Hepatocyte (in vitro differentiated cells): ENCODE measurements around the gene SPECC1. TPM values are rescaled to one million over a fixed set of nuclear protein-coding genes. Genes with fewer than 3 reads are reported as not detected.

Experiments
- DNase-seq: peaks from one replicate; pipeline ENCODE4 v3.0.0-alpha.2; 2016; ENCODE audit warnings: low spot score
- H2AFZ ChIP-seq: fragments of 200-600 bp; sonication (generic); 2 replicates; pipeline ENCODE4 v1.6.0; 2016; ENCODE audit warnings: antibody characterized with exemption, mild to moderate bottlenecking
- H3K27ac ChIP-seq: fragments of 200-600 bp; sonication (generic); 2 replicates; pipeline ENCODE4 v1.5.1; 2016; ENCODE audit warnings: mild to moderate bottlenecking
- H3K27me3 ChIP-seq: fragments of 200-600 bp; sonication (generic); 2 replicates; pipeline ENCODE4 v1.6.1; 2016
- H3K36me3 ChIP-seq: fragments of 200-600 bp; sonication (generic); replicated peaks from 2 replicates; pipeline ENCODE4 v1.5.1; 2016; ENCODE audit warnings: low read depth; ENCODE audit not compliant: insufficient read depth
- H3K4me1 ChIP-seq: fragments of 200-600 bp; sonication (generic); 2 replicates; pipeline ENCODE4 v1.5.1; 2016; ENCODE audit warnings: mild to moderate bottlenecking, moderate library complexity; ENCODE audit not compliant: insufficient read depth
- H3K4me2 ChIP-seq: fragments of 200-600 bp; sonication (generic); 2 replicates; pipeline ENCODE4 v1.6.0; 2016
- H3K4me3 ChIP-seq: fragments of 200-600 bp; sonication (generic); 2 replicates; pipeline ENCODE4 v1.5.1; 2016; ENCODE audit warnings: mild to moderate bottlenecking
- H3K79me2 ChIP-seq: fragments of 200-600 bp; sonication (generic); 2 replicates; pipeline ENCODE4 v1.6.0; 2017; ENCODE audit warnings: mild to moderate bottlenecking
- H3K9me2 ChIP-seq: fragments of 200-600 bp; sonication (generic); replicated peaks from 2 replicates; pipeline ENCODE4 v1.6.0; 2017; ENCODE audit warnings: mild to moderate bottlenecking; ENCODE audit not compliant: insufficient read depth
- H3K9me3 ChIP-seq: fragments of 200-600 bp; sonication (generic); 2 replicates; pipeline ENCODE4 v1.5.1; 2016; ENCODE audit warnings: low read depth, mild to moderate bottlenecking
- H4K20me1 ChIP-seq: fragments of 200-600 bp; sonication (generic); 2 replicates; pipeline ENCODE4 v1.6.0; 2016; ENCODE audit warnings: mild to moderate bottlenecking; ENCODE audit not compliant: insufficient read depth, poor library complexity, severe bottlenecking
- EZH2 ChIP-seq: fragments of 200-600 bp; sonication (generic); IDR thresholded peaks from 2 replicates; pipeline ENCODE4 v1.6.1; 2016; ENCODE audit warnings: antibody characterized with exemption, mild to moderate bottlenecking, borderline replicate concordance
- EZH2phosphoT487 ChIP-seq: fragments of 200-600 bp; sonication (generic); IDR thresholded peaks from one replicate; pipeline ENCODE4 v1.6.1; 2018; ENCODE audit warnings: antibody characterized with exemption, mild to moderate bottlenecking, low read depth, moderate library complexity; ENCODE audit not compliant: unreplicated experiment, severe bottlenecking
- WGBS: methylation state at CpG from one replicate; pipeline ENCODE4 v1.1.6; 2016; ENCODE audit warnings: low lambda C conversion rate; ENCODE audit errors: missing lambda C conversion rate; 5-methylcytosine and 5-hydroxymethylcytosine counted together
- polyA plus RNA-seq: library from polyadenylated mRNA; unstranded; fragments of >200 nt; fragmentation: Nextera tagmentation; extraction: Ambion mirVana; gene quantifications from 2 replicates; pipeline ENCODE4 v1.2.1, GENCODE V29; 2016
- total RNA-seq: library from RNA; depleted of rRNA; stranded (reverse); fragments of >200 nt; gene quantifications from 2 replicates; pipeline ENCODE4 v1.2.3, GENCODE V29; 2014
- TF ChIP-seq, protein P1 (sequence below): fragments of 200-600 bp; sonication (generic); IDR thresholded peaks from 2 replicates; pipeline ENCODE4 v1.5.1; 2016; ENCODE audit warnings: antibody characterized with exemption, mild to moderate bottlenecking; ENCODE audit not compliant: poor library complexity

The SPECC1 gene
- total and polyA plus RNA-seq, 2 experiments from 2014 or later, result 20.4 to 57.5 TPM

DNA sequence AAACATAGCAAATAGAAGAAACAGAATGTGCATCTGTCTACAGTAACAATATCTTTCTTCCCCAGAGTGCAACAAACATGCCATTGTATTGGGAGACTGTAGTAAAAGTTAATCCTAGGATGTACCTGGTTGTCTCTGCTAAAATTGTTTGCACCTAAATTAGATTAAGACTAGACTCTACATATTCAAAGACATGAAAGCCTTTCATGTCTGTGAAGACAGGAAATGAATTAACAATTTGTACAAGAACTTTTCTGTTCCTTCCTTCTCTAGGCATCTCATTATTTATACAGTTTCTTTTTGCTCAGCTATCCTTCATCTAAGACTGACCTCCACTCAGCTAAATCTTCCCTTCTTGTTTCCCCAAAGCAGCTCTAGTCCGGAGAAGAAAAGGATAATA lies 237.5 kb downstream of the SPECC1 start:
- Histone ChIP-seq H3K27me3 (no peaks in the 10 kb centered on the region), H3K79me2 (no peaks in the 10 kb centered on the region), H3K36me3 (no peaks in the 10 kb centered on the region), H3K9me3 (no peaks in the 10 kb centered on the region), H2AFZ (no peak overlapping the region), H3K9me2 (no peaks in the 10 kb centered on the region), H3K4me2 (no peak overlapping the region), H3K4me1 (no peaks in the 10 kb centered on the region), H4K20me1 (no peaks in the 10 kb centered on the region), H3K4me3 (no peak overlapping the region), H3K27ac (no peak overlapping the region)
- DNase-seq, result no peak
- WGBS, result 96% methylated on average over 1 of the region's 1 CpG
- TF ChIP-seq EZH2 (no peak), EZH2phosphoT487 (no peak)
- TF ChIP-seq, protein P1, sequence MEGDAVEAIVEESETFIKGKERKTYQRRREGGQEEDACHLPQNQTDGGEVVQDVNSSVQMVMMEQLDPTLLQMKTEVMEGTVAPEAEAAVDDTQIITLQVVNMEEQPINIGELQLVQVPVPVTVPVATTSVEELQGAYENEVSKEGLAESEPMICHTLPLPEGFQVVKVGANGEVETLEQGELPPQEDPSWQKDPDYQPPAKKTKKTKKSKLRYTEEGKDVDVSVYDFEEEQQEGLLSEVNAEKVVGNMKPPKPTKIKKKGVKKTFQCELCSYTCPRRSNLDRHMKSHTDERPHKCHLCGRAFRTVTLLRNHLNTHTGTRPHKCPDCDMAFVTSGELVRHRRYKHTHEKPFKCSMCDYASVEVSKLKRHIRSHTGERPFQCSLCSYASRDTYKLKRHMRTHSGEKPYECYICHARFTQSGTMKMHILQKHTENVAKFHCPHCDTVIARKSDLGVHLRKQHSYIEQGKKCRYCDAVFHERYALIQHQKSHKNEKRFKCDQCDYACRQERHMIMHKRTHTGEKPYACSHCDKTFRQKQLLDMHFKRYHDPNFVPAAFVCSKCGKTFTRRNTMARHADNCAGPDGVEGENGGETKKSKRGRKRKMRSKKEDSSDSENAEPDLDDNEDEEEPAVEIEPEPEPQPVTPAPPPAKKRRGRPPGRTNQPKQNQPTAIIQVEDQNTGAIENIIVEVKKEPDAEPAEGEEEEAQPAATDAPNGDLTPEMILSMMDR, result no peak

DNA sequence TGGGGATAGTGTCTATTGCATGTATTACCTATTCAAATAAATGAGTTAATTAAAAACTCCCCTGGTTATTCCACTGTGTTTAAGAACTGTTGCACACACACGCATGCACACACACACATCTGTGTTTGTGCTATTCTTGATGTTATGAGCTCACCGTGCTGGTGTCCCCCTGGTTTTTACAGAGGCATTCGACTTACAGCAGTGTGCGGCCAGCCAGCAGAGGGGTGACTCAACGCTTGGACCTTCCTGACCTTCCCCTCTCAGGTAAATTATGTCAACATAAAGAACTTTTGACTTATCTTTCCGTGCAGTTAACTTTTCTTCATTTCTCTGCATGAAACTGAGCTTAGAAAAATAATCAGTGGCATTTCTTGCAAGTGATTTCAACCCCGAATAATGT lies 244.2 kb downstream of the SPECC1 start:
- DNase-seq, result no peak
- no peaks in the 10 kb centered on the region for H3K36me3 ChIP-seq
- H3K4me2 ChIP-seq, result no peak overlapping the region
- TF ChIP-seq, protein P1, result no peak
- TF ChIP-seq EZH2phosphoT487, result no peak
- no peak for TF ChIP-seq EZH2
- no peaks in the 10 kb centered on the region for H3K9me2 ChIP-seq
- WGBS, result 75% methylated on average over 7 of the region's 7 CpGs
- H3K27me3 ChIP-seq, result no peaks in the 10 kb centered on the region
- H3K4me1 ChIP-seq, result no peaks in the 10 kb centered on the region
- no peak overlapping the region for H3K4me3 ChIP-seq
- no peak overlapping the region for H3K27ac ChIP-seq
- H3K79me2 ChIP-seq, result no peaks in the 10 kb centered on the region
- no peaks in the 10 kb centered on the region for H4K20me1 ChIP-seq
- H2AFZ ChIP-seq, result no peak overlapping the region
- H3K9me3 ChIP-seq, result no peaks in the 10 kb centered on the region

DNA sequence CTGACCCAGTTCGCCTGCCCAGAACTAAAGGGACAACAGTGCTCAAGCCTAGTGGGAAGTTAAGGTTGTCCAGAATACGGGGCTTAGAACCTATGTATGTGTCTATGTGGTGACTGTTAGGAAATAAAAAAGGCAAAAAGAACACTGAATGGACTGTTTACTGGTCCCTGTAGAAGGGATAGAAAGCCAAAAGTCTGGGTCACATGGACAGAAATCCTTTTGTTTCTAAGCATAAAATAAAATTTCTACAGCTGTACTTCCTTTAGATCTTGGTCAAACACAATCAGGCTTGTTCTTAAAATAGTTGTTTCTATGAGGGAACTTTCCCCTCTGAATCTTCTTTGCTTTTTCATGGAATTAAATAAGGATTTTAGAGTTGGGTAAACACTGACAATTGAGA lies 245.4 kb downstream of the SPECC1 start:
- Histone ChIP-seq H3K4me3 (no peak overlapping the region), H3K79me2 (no peaks in the 10 kb centered on the region), H3K4me2 (no peak overlapping the region), H2AFZ (no peak overlapping the region), H3K9me3 (no peaks in the 10 kb centered on the region), H3K36me3 (no peaks in the 10 kb centered on the region), H3K9me2 (no peaks in the 10 kb centered on the region), H3K4me1 (no peaks in the 10 kb centered on the region), H3K27ac (no peak overlapping the region), H3K27me3 (no peaks in the 10 kb centered on the region), H4K20me1 (no peaks in the 10 kb centered on the region)
- TF ChIP-seq, protein P1, result no peak
- no peak for TF ChIP-seq EZH2
- TF ChIP-seq EZH2phosphoT487, result no peak
- DNase-seq, result no peak
- 100% methylated on average over 2 of the region's 2 CpGs for WGBS

DNA sequence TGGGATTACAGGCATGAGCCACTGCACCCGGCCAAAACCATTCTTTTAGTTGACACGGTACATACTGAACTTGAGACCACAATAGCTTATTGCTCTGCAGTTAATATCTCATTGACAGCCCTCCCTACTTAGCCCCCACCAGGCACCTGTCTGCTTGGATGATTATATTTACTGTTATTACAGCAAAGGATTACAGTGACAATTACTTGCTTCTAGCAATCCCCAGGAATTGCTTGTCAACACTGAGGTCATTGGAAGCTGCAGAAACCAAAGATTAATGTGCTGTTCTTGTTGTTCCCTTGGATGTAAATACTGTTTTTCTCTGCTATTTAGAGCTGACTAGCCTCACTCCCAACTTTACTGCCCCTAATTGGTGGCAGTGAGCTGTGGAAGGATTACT lies 247.0 kb downstream of the SPECC1 start:
- Histone ChIP-seq H3K27ac (no peak overlapping the region), H3K79me2 (no peaks in the 10 kb centered on the region), H3K4me2 (no peak overlapping the region), H3K36me3 (no peaks in the 10 kb centered on the region), H3K27me3 (no peaks in the 10 kb centered on the region), H3K9me3 (no peaks in the 10 kb centered on the region), H3K4me3 (no peak overlapping the region), H4K20me1 (no peaks in the 10 kb centered on the region), H3K9me2 (no peaks in the 10 kb centered on the region), H2AFZ (no peak overlapping the region), H3K4me1 (no peaks in the 10 kb centered on the region)
- DNase-seq, result no peak
- 89% methylated on average over 2 of the region's 2 CpGs for WGBS
- TF ChIP-seq EZH2phosphoT487 (no peak), EZH2 (no peak)
- TF ChIP-seq, protein P1, result no peak
